ENCODE data around the gene RPL21. TPM values are rescaled to one million over a fixed set of nuclear protein-coding genes. Genes with fewer than 3 reads are reported as not detected.

RPL21 gene
- total and polyA plus RNA-seq, 2 experiments from 2014 or later = 358 to 960 TPM

- Histone ChIP-seq H2AFZ (no peak overlapping the region), H3K27me3 (no peaks in the 10 kb centered on the region), H3K36me3 (replicated peaks; ENCODE audit: insufficient read depth, low read depth) (no peaks in the 10 kb centered on the region), H3K79me2 (no peaks in the 10 kb centered on the region), H3K4me1 (ENCODE audit: insufficient read depth) (no peaks in the 10 kb centered on the region), H4K20me1 (ENCODE audit: insufficient read depth, poor library complexity, severe bottlenecking) (no peaks in the 10 kb centered on the region), H3K27ac (no peak overlapping the region), H3K4me2 (no peak overlapping the region), H3K4me3 (no peak overlapping the region), H3K9me2 (replicated peaks; ENCODE audit: insufficient read depth) (no peaks in the 10 kb centered on the region), H3K9me3 (ENCODE audit: low read depth) (no peaks in the 10 kb centered on the region)
- DNase-seq (ENCODE audit: low spot score) = no peak
- TF ChIP-seq, protein P1, sequence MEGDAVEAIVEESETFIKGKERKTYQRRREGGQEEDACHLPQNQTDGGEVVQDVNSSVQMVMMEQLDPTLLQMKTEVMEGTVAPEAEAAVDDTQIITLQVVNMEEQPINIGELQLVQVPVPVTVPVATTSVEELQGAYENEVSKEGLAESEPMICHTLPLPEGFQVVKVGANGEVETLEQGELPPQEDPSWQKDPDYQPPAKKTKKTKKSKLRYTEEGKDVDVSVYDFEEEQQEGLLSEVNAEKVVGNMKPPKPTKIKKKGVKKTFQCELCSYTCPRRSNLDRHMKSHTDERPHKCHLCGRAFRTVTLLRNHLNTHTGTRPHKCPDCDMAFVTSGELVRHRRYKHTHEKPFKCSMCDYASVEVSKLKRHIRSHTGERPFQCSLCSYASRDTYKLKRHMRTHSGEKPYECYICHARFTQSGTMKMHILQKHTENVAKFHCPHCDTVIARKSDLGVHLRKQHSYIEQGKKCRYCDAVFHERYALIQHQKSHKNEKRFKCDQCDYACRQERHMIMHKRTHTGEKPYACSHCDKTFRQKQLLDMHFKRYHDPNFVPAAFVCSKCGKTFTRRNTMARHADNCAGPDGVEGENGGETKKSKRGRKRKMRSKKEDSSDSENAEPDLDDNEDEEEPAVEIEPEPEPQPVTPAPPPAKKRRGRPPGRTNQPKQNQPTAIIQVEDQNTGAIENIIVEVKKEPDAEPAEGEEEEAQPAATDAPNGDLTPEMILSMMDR (IDR thresholded peaks at IDR 0.05; ENCODE audit: poor library complexity) = no peak
- TF ChIP-seq EZH2phosphoT487 (IDR thresholded peaks at IDR 0.05; ENCODE audit: low read depth, severe bottlenecking, unreplicated experiment) (no peak), EZH2 (IDR thresholded peaks at IDR 0.05; ENCODE audit: borderline replicate concordance) (no peak)
- WGBS (ENCODE audit: low lambda C conversion rate, missing lambda C conversion rate) = 56% methylated on average over 2 of the region's 2 CpGs
Observed at GRCh38 chr13:27304611-27305010, 53.3 kb downstream of the RPL21 start.

Small RNA genes lying within 50 kb of the gene (small RNA-seq; reads per million reads assigned to genes)
- gene SNORA27 = not detected
- not detected for gene SNORD102

Other genes with a start within 250 kb of the RPL21 start
- 26.4 and 33.7 TPM in 2 replicates for gene USP12, start 79.7 kb upstream of the RPL21 start, total RNA-seq
- gene USP12, start 79.7 kb upstream of the RPL21 start, polyA plus RNA-seq = 15.4 and 17.5 TPM in 2 replicates
- 15.3 and 18.8 TPM in 2 replicates for gene RASL11A, start 19.3 kb downstream of the RPL21 start, total RNA-seq
- 4.5 and 6.3 TPM in 2 replicates for gene RASL11A, start 19.3 kb downstream of the RPL21 start, polyA plus RNA-seq
- gene GTF3A, start 173.1 kb downstream of the RPL21 start, total RNA-seq = 63.2 and 77.1 TPM in 2 replicates
- gene GTF3A, start 173.1 kb downstream of the RPL21 start, polyA plus RNA-seq = 104 and 121 TPM in 2 replicates
- 66.7 and 82.3 TPM in 2 replicates for gene MTIF3, start 199.0 kb downstream of the RPL21 start, total RNA-seq
- 58.0 and 71.6 TPM in 2 replicates for gene MTIF3, start 199.0 kb downstream of the RPL21 start, polyA plus RNA-seq